CD4-positive, alpha-beta T cell treated with Interleukin-1 beta for 1 hour (primary cell): ENCODE results near the gene SLC2A8.
A peak's percentile ranks its signal among the peaks of the same experiment; 100 is the strongest.

Experiments used
- DNase-seq, 2 donors: peaks; one replicate each; pipeline ENCODE4 v3.0.0-alpha.2; 2020 to 2022

Gene SLC2A8

GRCh38 chr9:127403507-127404192 lies 6.7 kb downstream of the SLC2A8 start:
- no peak for DNase-seq

GRCh38 chr9:127404631-127405030 lies 7.7 kb downstream of the SLC2A8 start:
- DNase-seq = no peak

GRCh38 chr9:127405344-127406125 lies 8.6 kb downstream of the SLC2A8 start:
- DNase-seq = no peak

- DNase-seq = no peak
These were observed 10.0 kb downstream of the SLC2A8 start for GRCh38 chr9:127406799-127407491.

DNA sequence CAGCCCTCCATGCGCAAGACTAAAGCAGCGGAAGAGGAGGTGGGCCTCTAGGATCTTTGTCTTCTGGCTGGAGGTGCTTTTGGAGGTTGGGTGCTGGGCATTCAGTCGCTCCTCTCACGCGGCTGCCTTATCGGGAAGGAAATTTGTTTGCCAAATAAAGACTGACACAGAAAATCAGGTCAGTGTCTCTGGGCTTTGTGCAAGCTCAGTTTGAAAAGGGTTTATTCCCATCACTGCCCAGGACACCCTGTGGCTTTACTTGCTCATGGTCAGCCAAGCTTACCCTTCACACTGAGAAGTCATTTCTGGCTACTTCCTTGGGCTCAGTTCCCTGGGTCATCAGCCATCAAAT lies 10.5 kb downstream of the SLC2A8 start:
- DNase-seq = no peak

GRCh38 chr9:127411122-127411521 lies 14.2 kb downstream of the SLC2A8 start:
- DNase-seq = no peak

GRCh38 chr9:127415141-127415540 lies 18.2 kb downstream of the SLC2A8 start:
- DNase-seq = no peak

DNA sequence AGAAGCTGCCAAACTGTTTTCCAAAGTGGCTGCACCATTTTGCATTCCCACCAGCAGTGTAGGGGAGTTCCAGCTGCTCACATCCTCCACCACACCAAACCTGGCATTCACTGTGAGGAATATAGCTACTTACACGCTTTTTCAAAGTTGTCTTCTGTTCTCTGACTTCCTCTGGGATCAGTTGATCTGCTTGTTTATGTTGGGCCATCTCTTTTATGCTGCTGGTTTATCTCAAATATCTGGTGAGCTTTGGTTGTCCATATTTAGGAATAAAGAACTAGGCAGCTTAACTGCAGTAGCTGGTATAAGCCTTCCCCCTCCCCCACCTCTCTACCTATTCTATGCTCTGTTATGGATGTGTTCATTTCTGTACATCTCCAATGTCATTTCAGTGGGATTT lies 18.7 kb downstream of the SLC2A8 start:
- DNase-seq = no peak

DNA sequence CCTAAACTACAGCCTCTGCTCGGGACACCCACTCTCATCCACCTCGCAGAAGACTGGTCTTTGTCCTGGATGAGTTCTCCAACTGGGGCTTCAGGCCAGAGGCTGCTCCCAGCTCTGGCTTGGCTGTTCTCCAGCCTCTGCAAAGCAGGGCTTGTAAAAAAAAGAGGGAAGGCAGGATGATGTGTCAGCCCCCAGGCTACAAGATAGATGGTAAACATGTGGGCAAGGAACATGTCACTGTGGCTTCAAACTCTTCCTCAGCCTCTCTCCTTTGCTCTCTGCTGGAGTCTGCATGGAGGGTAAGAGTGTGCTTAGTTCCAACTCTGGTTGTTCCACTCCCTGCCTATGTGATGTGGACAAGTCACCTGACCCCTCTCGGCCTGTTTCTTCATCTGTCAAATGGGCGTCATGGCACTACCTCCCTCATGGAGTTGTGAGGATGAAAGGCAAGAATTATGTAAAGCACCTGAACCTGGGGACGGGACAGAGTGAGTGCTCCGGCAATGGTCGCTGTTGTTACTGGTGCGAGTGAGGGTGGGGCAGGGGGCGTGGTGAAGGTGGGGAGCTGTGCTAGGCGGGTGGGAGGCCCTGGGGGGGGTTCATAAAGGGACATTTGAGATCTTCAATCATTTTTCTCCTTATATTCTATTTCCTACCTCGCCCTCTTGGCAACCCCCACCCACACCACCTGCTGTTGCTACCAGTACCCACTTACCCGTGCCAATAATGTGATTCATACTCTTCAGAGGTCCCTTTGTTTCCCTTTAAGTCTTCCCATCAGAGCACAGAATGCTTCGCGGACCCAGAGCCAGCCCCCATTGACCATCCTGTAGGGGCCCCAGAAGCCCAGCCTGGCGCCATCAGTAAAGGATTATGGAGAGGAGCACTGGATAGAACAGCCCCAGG lies 20.4 kb downstream of the SLC2A8 start:
- DNase-seq = no peak

- peak; percentile 38 to 44 for DNase-seq
These were observed 21.1 kb downstream of the SLC2A8 start for GRCh38 chr9:127418037-127418471.

GRCh38 chr9:127419348-127419747 lies 22.4 kb downstream of the SLC2A8 start:
- DNase-seq = no peak

DNA sequence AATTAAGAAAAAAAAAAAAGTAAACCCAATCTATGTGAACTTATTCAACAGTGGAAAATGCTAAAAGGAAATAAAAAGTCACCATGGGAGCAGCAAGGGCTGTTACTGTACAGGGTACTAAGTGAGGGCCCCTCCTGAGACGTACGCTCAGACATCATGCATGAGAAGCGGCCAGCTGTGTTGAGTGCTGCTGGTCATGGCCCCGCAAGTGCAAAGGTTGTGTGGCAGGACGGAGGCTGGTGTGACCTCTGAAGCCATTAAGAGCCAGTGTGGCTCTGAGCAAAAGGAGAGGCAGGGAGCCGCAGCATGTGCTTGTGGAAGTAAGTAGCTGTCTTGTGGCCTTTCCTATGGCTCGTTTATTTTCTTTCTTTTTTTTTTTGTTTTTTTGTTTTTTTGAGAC lies 24.1 kb downstream of the SLC2A8 start:
- no peak for DNase-seq

GRCh38 chr9:127422133-127422782 lies 25.3 kb downstream of the SLC2A8 start:
- DNase-seq = no peak

- no peak for DNase-seq
These were observed 25.8 kb downstream of the SLC2A8 start for GRCh38 chr9:127422787-127423186.

GRCh38 chr9:127423476-127423933 lies 26.5 kb downstream of the SLC2A8 start:
- no peak for DNase-seq

DNA sequence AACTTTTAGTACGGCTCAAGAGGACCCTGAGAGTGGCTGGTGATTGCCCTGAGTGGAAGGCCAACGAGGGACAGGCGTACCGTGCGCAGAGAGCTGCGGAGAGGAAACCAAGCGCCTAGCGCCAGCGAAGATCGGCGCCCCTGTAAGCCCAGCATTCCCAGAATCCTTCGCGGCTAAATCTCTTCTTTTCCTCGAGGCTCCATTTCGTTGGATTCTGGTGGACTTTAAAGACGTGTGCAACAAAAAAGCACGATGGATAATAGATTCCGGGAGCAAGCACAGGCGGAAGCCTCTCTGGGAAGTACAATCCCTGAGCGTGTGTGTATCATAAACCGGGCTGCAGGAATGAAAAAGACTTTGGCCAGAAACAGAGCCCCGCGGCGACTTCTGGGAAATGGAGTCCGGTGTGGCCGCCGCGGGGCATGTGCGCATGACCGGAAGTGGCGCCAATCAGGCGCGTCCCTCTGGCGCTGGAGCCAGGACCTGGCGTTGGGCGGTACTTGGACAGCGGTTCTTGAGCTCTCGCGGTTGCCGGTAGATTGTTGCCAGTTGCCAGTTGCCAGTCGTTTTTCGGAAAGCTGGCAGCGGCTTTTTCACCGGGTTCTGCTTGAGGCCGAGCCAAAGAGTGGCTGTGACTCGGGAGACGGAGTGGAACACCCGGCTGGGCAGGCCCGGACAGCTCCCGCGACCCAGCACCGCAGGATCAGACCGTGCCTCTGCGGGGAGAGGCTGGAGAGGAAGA lies 27.1 kb downstream of the SLC2A8 start, which contains the start of gene ZNF79:
TSS of gene ZNF79 (plus strand) at position 449 of the 742 bp plus-strand sequence. CDS start 406 bp downstream, outside the sequence.
- DNase-seq = peak; percentile 89 to 90

DNA sequence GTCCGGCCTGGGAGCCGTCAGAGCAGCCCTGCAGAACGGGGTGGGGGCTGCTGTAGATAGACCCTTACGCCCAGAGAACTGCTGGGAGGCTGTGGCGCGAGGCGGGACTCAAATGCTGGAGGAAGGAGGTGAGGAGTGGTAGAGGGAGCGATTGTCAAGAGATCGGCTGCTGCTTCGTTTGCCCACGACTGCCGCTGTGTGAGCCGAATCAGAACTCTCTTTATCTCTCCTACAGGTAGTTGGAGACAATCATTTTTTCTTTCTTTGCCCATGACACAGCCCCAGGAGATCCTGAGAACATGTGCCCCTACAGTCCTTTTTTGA lies 27.7 kb downstream of the SLC2A8 start:
- DNase-seq = peak in 1 of 2 donors; percentile 27

DNA sequence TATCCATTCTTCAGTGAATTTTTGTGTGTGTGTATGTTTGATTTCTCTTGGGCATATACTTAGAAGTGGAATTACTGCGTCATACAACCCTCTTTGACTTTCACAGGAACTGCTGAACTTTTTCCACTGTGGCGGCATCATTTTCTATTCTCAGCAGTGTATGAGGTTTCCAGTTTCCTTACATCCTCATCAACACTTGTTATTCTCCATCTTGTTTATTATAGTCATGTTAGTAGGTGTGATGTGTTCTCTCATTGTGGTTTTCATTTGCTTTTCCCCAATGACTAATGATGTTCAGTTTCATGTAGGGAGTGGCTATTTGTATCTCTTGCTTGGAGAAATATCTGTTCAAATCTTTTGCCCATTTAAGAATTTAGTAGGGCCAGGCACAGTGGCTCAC lies 29.8 kb downstream of the SLC2A8 start:
- no peak for DNase-seq

- no peak for DNase-seq
These were observed 31.4 kb downstream of the SLC2A8 start for GRCh38 chr9:127428348-127428747.

- DNase-seq = no peak
These were observed 33.4 kb downstream of the SLC2A8 start for GRCh38 chr9:127430415-127430814.
